Astrocyte (in vitro differentiated cells and primary cell): ENCODE results near the gene NOLC1. TPM values are rescaled to one million over a fixed set of nuclear protein-coding genes. Genes with fewer than 3 reads are reported as not detected.
"Not testable (repeated sequence)": the region's sequence is repeated elsewhere in the genome, so short reads cannot be mapped to it uniquely, and the experiment has no call there.

Experiments used
- DNase-seq: peaks from one replicate; pipeline ENCODE4 v3.0.0-alpha.2; 2010; ENCODE audit warnings: low read depth
- FAIRE-seq: peaks from 2 replicates; lab custom pipeline; 2011; peaks lifted over from hg19 to GRCh38; lab: Jason Lieb, UNC
- H2AFZ ChIP-seq: 2 replicates; pipeline ENCODE4 v1.6.0; 2012; ENCODE audit warnings: low read depth, low read length, inconsistent platforms
- H3K27ac ChIP-seq: 2 replicates; pipeline ENCODE4 v1.5.1; 2011; ENCODE audit warnings: low read depth, low read length, inconsistent platforms
- H3K27me3 ChIP-seq: 2 replicates; pipeline ENCODE4 v1.6.0; 2011; ENCODE audit warnings: low read length, inconsistent platforms; ENCODE audit not compliant: insufficient read depth
- H3K36me3 ChIP-seq: 2 replicates; pipeline ENCODE4 v1.5.1; 2011; ENCODE audit warnings: low read length, inconsistent platforms; ENCODE audit not compliant: insufficient read depth
- H3K4me1 ChIP-seq: 2 replicates; pipeline ENCODE4 v1.5.1; 2011; ENCODE audit warnings: low read length, inconsistent platforms; ENCODE audit not compliant: insufficient read depth
- H3K4me2 ChIP-seq: 2 replicates; pipeline ENCODE4 v1.6.0; 2012; ENCODE audit warnings: low read length, inconsistent platforms
- H3K4me3 ChIP-seq: 2 replicates; pipeline ENCODE4 v1.5.1; 2011; ENCODE audit warnings: low read depth, mild to moderate bottlenecking, low read length, inconsistent platforms; ENCODE audit not compliant: insufficient read depth
- H3K79me2 ChIP-seq: 2 replicates; pipeline ENCODE4 v1.6.0; 2012; ENCODE audit warnings: mild to moderate bottlenecking, low read length, inconsistent platforms; ENCODE audit not compliant: insufficient read depth
- H3K9ac ChIP-seq: 2 replicates; pipeline ENCODE4 v1.6.0; 2012; ENCODE audit warnings: mild to moderate bottlenecking, low read length, inconsistent platforms
- H3K9me3 ChIP-seq: 2 replicates; pipeline ENCODE4 v1.5.1; 2012; ENCODE audit warnings: low read depth, mild to moderate bottlenecking, low read length, inconsistent platforms; ENCODE audit not compliant: insufficient read depth
- H4K20me1 ChIP-seq: 2 replicates; pipeline ENCODE4 v1.6.0; 2012; ENCODE audit warnings: low read length, inconsistent platforms; ENCODE audit not compliant: insufficient read depth
- H3K27ac Mint-ChIP-seq: one replicate; pipeline ENCODE4 v1.8.0; 2021; ENCODE audit warnings: mild to moderate bottlenecking, mixed read lengths; ENCODE audit not compliant: unreplicated experiment
- H3K27me3 Mint-ChIP-seq: one replicate; pipeline ENCODE4 v1.8.0; 2021; ENCODE audit warnings: low read depth, mixed read lengths; ENCODE audit not compliant: unreplicated experiment
- H3K36me3 Mint-ChIP-seq: one replicate; pipeline ENCODE4 v1.8.0; 2021; ENCODE audit warnings: low read depth, mixed read lengths; ENCODE audit not compliant: unreplicated experiment
- H3K4me1 Mint-ChIP-seq: one replicate; pipeline ENCODE4 v1.8.0; 2021; ENCODE audit warnings: low read depth, mixed read lengths; ENCODE audit not compliant: unreplicated experiment
- H3K4me3 Mint-ChIP-seq: one replicate; pipeline ENCODE4 v1.8.0; 2021; ENCODE audit warnings: mild to moderate bottlenecking, moderate library complexity, mixed read lengths; ENCODE audit not compliant: unreplicated experiment
- H3K9me3 Mint-ChIP-seq: one replicate; pipeline ENCODE4 v1.8.0; 2021; ENCODE audit warnings: mild to moderate bottlenecking, mixed read lengths; ENCODE audit not compliant: unreplicated experiment
- CTCF ChIP-seq: IDR thresholded peaks from 2 replicates; pipeline ENCODE4 v1.5.1; 2011; ENCODE audit warnings: low read depth, mild to moderate bottlenecking, inconsistent platforms, low read length, moderate library complexity; ENCODE audit not compliant: insufficient read depth
- EZH2 ChIP-seq: IDR thresholded peaks from 2 replicates; pipeline ENCODE4 v1.6.1; 2012; ENCODE audit warnings: mild to moderate bottlenecking, low read length, inconsistent platforms; ENCODE audit not compliant: insufficient read depth
- total RNA-seq: library from RNA; stranded (reverse); gene quantifications from 2 replicates; pipeline ENCODE4 v1.2.1, GENCODE V29; 2021

NOLC1 gene
- total RNA-seq, 1 donor from 2014 or later, result 92.9 TPM

GRCh38 chr10:102185811-102186527 lies 33.8 kb downstream of the NOLC1 start:
- H3K36me3 Mint-ChIP-seq, result peaks cover 4% of the 10 kb centered on the region
- Histone ChIP-seq H3K79me2 (no peaks in the 10 kb centered on the region), H3K27me3 (no peaks in the 10 kb centered on the region), H2AFZ (no peak overlapping the region), H3K4me1 (no peaks in the 10 kb centered on the region), H4K20me1 (no peaks in the 10 kb centered on the region), H3K9me3 (peaks cover 5% of the 10 kb centered on the region), H3K36me3 (no peaks in the 10 kb centered on the region), H3K4me2 (no peak overlapping the region), H3K4me3 (no peak overlapping the region), H3K9ac (no peak overlapping the region), H3K27ac (no peak overlapping the region)
- peaks cover 5% of the 10 kb centered on the region for H3K27me3 Mint-ChIP-seq
- DNase-seq (no peak), FAIRE-seq (no peak)
- peaks cover 25% of the 10 kb centered on the region for H3K9me3 Mint-ChIP-seq
- TF ChIP-seq CTCF (no peak), EZH2 (no peak)
- H3K4me3 Mint-ChIP-seq, result no peak overlapping the region
- H3K4me1 Mint-ChIP-seq, result no peaks in the 10 kb centered on the region
- H3K27ac Mint-ChIP-seq, result no peak overlapping the region

- Mint-ChIP-seq H3K9me3 (peaks cover 44% of the 10 kb centered on the region), H3K27me3 (peaks cover 5% of the 10 kb centered on the region), H3K4me1 (no peaks in the 10 kb centered on the region), H3K4me3 (no peak overlapping the region), H3K36me3 (peaks cover 4% of the 10 kb centered on the region), H3K27ac (no peak overlapping the region)
- H3K27ac ChIP-seq, result no peak overlapping the region
- no peak overlapping the region for H3K4me2 ChIP-seq
- H3K9ac ChIP-seq, result no peak overlapping the region
- H3K27me3 ChIP-seq, result no peaks in the 10 kb centered on the region
- no peaks in the 10 kb centered on the region for H3K36me3 ChIP-seq
- H4K20me1 ChIP-seq, result no peaks in the 10 kb centered on the region
- TF ChIP-seq CTCF, result no peak
- no peak for TF ChIP-seq EZH2
- H3K4me3 ChIP-seq, result no peak overlapping the region
- no peaks in the 10 kb centered on the region for H3K79me2 ChIP-seq
- DNase-seq (no peak), FAIRE-seq (no peak)
- no peaks in the 10 kb centered on the region for H3K4me1 ChIP-seq
- H3K9me3 ChIP-seq, result peaks cover 15% of the 10 kb centered on the region
- H2AFZ ChIP-seq, result no peak overlapping the region
These were observed 36.2 kb downstream of the NOLC1 start for GRCh38 chr10:102188298-102188940.

- not testable (repeated sequence) for DNase-seq, H3K36me3 ChIP-seq, H3K27me3 ChIP-seq, H4K20me1 ChIP-seq, H3K4me2 ChIP-seq, H3K4me1 Mint-ChIP-seq, H3K4me1 ChIP-seq, H3K4me3 ChIP-seq, H3K36me3 Mint-ChIP-seq, H3K27ac Mint-ChIP-seq, H2AFZ ChIP-seq, H3K4me3 Mint-ChIP-seq, H3K79me2 ChIP-seq, FAIRE-seq, H3K27ac ChIP-seq, H3K9ac ChIP-seq, H3K27me3 Mint-ChIP-seq
- peaks cover 38% of the 10 kb centered on the region for H3K9me3 Mint-ChIP-seq
- H3K9me3 ChIP-seq, result peaks cover 15% of the 10 kb centered on the region
These were observed 37.0 kb downstream of the NOLC1 start for GRCh38 chr10:102188941-102189898.
